A172 (cell line): ENCODE measurements around the gene ADGRB2. TPM values are rescaled to one million over a fixed set of nuclear protein-coding genes. Genes with fewer than 3 reads are reported as not detected.
A peak's percentile ranks its signal among the peaks of the same experiment; 100 is the strongest.

Experiments
- DNase-seq: peaks from one replicate; pipeline ENCODE4 v3.0.0-alpha.2; 2015; ENCODE audit warnings: low spot score
- total RNA-seq: library from RNA; depleted of rRNA; stranded (reverse); fragments of >200 nt; shearing (Covaris generic); gene quantifications from 2 replicates; pipeline ENCODE4 v1.2.3, GENCODE V29; 2014

Gene ADGRB2
- total RNA-seq, 1 experiment from 2014 or later: 20.9 TPM

GRCh38 chr1:31795096-31795675, 31.0 kb upstream of the ADGRB2 start:
- DNase-seq: no peak

- no peak for DNase-seq
These were observed 29.6 kb upstream of the ADGRB2 start for GRCh38 chr1:31793586-31794285.

GRCh38 chr1:31793086-31793485, 28.9 kb upstream of the ADGRB2 start:
- no peak for DNase-seq

- no peak for DNase-seq
These were observed 28.4 kb upstream of the ADGRB2 start for GRCh38 chr1:31792541-31792940.

- no peak for DNase-seq
These were observed 28.0 kb upstream of the ADGRB2 start for GRCh38 chr1:31792116-31792515.

- DNase-seq: no peak
These were observed 27.2 kb upstream of the ADGRB2 start for GRCh38 chr1:31791131-31791858.

- DNase-seq: no peak
These were observed 26.5 kb upstream of the ADGRB2 start for GRCh38 chr1:31790641-31791091.

- DNase-seq: no peak
These were observed 26.0 kb upstream of the ADGRB2 start for GRCh38 chr1:31790140-31790539.

GRCh38 chr1:31789259-31790065, 25.3 kb upstream of the ADGRB2 start:
- peak; percentile 55 for DNase-seq

GRCh38 chr1:31788825-31789256, 24.7 kb upstream of the ADGRB2 start:
- DNase-seq: peak; percentile 51

GRCh38 chr1:31788138-31788824, 24.1 kb upstream of the ADGRB2 start:
- peak; percentile 71 for DNase-seq

GRCh38 chr1:31787786-31788137, 23.6 kb upstream of the ADGRB2 start:
- no peak for DNase-seq

GRCh38 chr1:31787261-31787660, 23.1 kb upstream of the ADGRB2 start:
- DNase-seq: no peak

- DNase-seq: no peak
These were observed 22.4 kb upstream of the ADGRB2 start for GRCh38 chr1:31786366-31787060.

GRCh38 chr1:31785947-31786290, 21.8 kb upstream of the ADGRB2 start:
- no peak for DNase-seq

- no peak for DNase-seq
These were observed 21.1 kb upstream of the ADGRB2 start for GRCh38 chr1:31785020-31785946.

GRCh38 chr1:31784356-31785019, 20.3 kb upstream of the ADGRB2 start:
- no peak for DNase-seq

- no peak for DNase-seq
These were observed 19.7 kb upstream of the ADGRB2 start for GRCh38 chr1:31783846-31784245.
